Large intestine (tissue), 3 donors: ENCODE results near the gene FBLIM1. TPM values are rescaled to one million over a fixed set of nuclear protein-coding genes. Genes with fewer than 3 reads are reported as not detected.
"Not testable (repeated sequence)": the region's sequence is repeated elsewhere in the genome, so short reads cannot be mapped to it uniquely, and the experiment has no call there.

ENCODE experiments used
- DNase-seq, 2 donors: peaks; one replicate each; pipeline versions ENCODE4 v3.0.0 to v3.0.0-alpha.2; 2013
- H3K27ac ChIP-seq: one replicate; pipeline ENCODE4 v1.5.1; 2013; ENCODE audit warnings: low read length
- H3K27me3 ChIP-seq: 2 replicates; pipeline ENCODE4 v1.6.1; 2013; ENCODE audit warnings: low read length; ENCODE audit not compliant: control insufficient read depth, insufficient read depth
- H3K36me3 ChIP-seq: 2 replicates; pipeline ENCODE4 v1.6.1; 2013; ENCODE audit warnings: low read length; ENCODE audit not compliant: control insufficient read depth, insufficient read depth
- H3K4me1 ChIP-seq: one replicate; pipeline ENCODE4 v1.6.1; 2013; ENCODE audit warnings: low read length; ENCODE audit not compliant: control insufficient read depth, insufficient read depth
- H3K4me3 ChIP-seq: one replicate; pipeline ENCODE4 v1.5.1; 2013; ENCODE audit warnings: low read length
- H3K9me3 ChIP-seq: one replicate; pipeline ENCODE4 v1.6.1; 2013; ENCODE audit warnings: mild to moderate bottlenecking, low read depth, low read length, moderate library complexity; ENCODE audit not compliant: control insufficient read depth
- WGBS: methylation state at CpG from one replicate; pipeline ENCODE4 v1.1.5; 2013; ENCODE audit warnings: low lambda C conversion rate; ENCODE audit not compliant: insufficient coverage; 5-methylcytosine and 5-hydroxymethylcytosine counted together
- polyA plus RNA-seq: library from polyadenylated mRNA; unstranded; fragments of 120-200 nt; gene quantifications from one replicate; pipeline ENCODE4 v1.2.1, GENCODE V29; 2013

The FBLIM1 gene
- polyA plus RNA-seq, 1 donor, result 76.8 TPM

DNA sequence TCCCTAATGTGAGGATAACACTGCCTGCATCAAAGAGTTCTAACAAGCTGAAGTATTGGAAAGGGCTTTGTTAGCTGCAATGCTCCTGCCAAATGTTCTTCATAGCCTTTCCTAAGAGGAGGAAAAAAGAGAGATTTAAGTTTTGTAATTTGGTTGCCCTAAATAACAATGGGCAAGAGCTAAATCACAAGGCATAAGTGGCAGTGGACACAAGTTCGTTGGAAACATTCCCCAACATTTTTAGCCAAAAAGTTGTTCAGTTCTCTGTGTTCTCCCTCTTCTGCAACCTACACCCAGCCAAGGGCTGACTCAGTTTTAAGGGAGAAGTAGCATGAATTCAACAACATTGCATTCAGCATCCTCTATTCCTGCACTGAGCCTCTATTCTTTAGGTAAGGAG lies 51.5 kb downstream of the FBLIM1 start:
- DNase-seq, result no peak
- Histone ChIP-seq H3K4me1 (no peaks in the 10 kb centered on the region), H3K4me3 (no peak overlapping the region), H3K27me3 (no peaks in the 10 kb centered on the region), H3K27ac (no peak overlapping the region), H3K36me3 (no peaks in the 10 kb centered on the region), H3K9me3 (no peaks in the 10 kb centered on the region)
- no CpG with 5 or more reads among the region's 1 CpG for WGBS

DNA sequence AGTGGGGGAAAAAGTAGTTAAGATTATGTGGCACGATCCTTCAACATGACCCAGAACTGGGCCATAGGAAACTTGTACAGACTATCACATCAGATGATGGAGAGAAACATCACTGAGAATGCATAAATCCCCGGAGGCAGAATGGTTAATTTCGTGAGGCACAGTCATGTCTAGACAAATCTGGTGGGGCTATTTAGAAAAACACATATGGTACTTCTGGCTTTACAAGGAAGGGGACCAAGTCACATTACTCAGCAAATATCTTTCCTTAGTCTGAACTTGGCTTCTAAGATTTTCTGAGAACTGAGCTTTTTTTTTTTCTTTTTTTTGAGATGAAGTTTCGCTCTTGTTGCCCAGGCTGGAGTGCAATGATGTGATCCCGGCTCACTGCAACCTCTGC lies 58.1 kb downstream of the FBLIM1 start:
- Histone ChIP-seq H3K27ac (no peak overlapping the region), H3K27me3 (no peaks in the 10 kb centered on the region), H3K4me1 (no peaks in the 10 kb centered on the region), H3K9me3 (no peaks in the 10 kb centered on the region), H3K4me3 (no peak overlapping the region), H3K36me3 (no peaks in the 10 kb centered on the region)
- no CpG with 5 or more reads among the region's 5 CpGs for WGBS
- DNase-seq, result no peak

DNA sequence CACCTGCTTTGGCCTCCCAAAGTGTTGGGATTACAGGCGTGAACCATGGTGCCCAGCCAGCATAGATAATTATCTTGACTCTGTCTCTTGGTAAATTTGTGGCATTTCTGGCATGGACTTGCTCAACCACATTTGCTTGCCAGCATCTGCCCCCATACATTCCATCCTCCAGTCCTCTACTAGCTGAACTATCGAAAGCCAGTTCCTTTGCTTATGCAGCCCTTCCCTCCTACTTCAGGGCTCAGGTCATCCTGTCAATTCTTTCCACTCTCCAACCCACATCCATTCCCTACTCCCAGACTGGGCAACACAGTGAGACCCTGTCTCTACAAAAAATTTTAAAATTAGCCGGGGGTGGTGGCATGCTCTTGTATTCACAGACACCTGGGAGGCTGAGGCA lies 61.9 kb downstream of the FBLIM1 start:
- no CpG with 5 or more reads among the region's 3 CpGs for WGBS
- H3K27me3 ChIP-seq, result no peaks in the 10 kb centered on the region

GRCh38 chr1:15825800-15826199 lies 67.2 kb downstream of the FBLIM1 start:
- H3K27me3 ChIP-seq, result no peaks in the 10 kb centered on the region
- DNase-seq, result no peak
- H3K4me1 ChIP-seq, result no peaks in the 10 kb centered on the region
- no peak overlapping the region for H3K27ac ChIP-seq
- H3K36me3 ChIP-seq, result no peaks in the 10 kb centered on the region
- H3K9me3 ChIP-seq, result no peaks in the 10 kb centered on the region
- no peak overlapping the region for H3K4me3 ChIP-seq

More for the DNA sequence above, 61.9 kb downstream of the FBLIM1 start:
- Histone ChIP-seq H3K4me1 (no peaks in the 10 kb centered on the region), H3K36me3 (no peaks in the 10 kb centered on the region), H3K27ac (no peak overlapping the region), H3K9me3 (no peaks in the 10 kb centered on the region), H3K4me3 (no peak overlapping the region)
- DNase-seq, result no peak

- no CpG with 5 or more reads among the region's 6 CpGs for WGBS
- Histone ChIP-seq H3K4me3 (no peak overlapping the region), H3K9me3 (no peaks in the 10 kb centered on the region), H3K27me3 (no peaks in the 10 kb centered on the region), H3K4me1 (no peaks in the 10 kb centered on the region), H3K27ac (no peak overlapping the region), H3K36me3 (no peaks in the 10 kb centered on the region)
- no peak for DNase-seq
These were observed 68.4 kb downstream of the FBLIM1 start for GRCh38 chr1:15826810-15827507.

- H3K9me3 ChIP-seq, result not testable (repeated sequence)
- WGBS, result no CpG with 5 or more reads among the region's 15 CpGs
These were observed 69.0 kb downstream of the FBLIM1 start for GRCh38 chr1:15827567-15827966.

GRCh38 chr1:15828931-15829330 lies 70.3 kb downstream of the FBLIM1 start:
- not testable (repeated sequence) for H3K4me1 ChIP-seq, H3K36me3 ChIP-seq, H3K9me3 ChIP-seq, H3K27me3 ChIP-seq, H3K4me3 ChIP-seq, H3K27ac ChIP-seq, DNase-seq
- WGBS, result no CpG with 5 or more reads among the region's 14 CpGs

More at GRCh38 chr1:15827567-15827966, 69.0 kb downstream of the FBLIM1 start:
- not testable (repeated sequence) for H3K4me3 ChIP-seq, H3K36me3 ChIP-seq, H3K27me3 ChIP-seq, DNase-seq, H3K27ac ChIP-seq, H3K4me1 ChIP-seq

GRCh38 chr1:15830258-15830657 lies 71.7 kb downstream of the FBLIM1 start:
- no peak for DNase-seq
- H3K27ac ChIP-seq, result no peak overlapping the region
- peaks cover 6% of the 10 kb centered on the region for H3K4me1 ChIP-seq
- no peaks in the 10 kb centered on the region for H3K9me3 ChIP-seq
- 40% methylated on average over 1 of the region's 1 CpG for WGBS
- H3K4me3 ChIP-seq, result no peak overlapping the region
- H3K36me3 ChIP-seq, result no peaks in the 10 kb centered on the region
- no peaks in the 10 kb centered on the region for H3K27me3 ChIP-seq

DNA sequence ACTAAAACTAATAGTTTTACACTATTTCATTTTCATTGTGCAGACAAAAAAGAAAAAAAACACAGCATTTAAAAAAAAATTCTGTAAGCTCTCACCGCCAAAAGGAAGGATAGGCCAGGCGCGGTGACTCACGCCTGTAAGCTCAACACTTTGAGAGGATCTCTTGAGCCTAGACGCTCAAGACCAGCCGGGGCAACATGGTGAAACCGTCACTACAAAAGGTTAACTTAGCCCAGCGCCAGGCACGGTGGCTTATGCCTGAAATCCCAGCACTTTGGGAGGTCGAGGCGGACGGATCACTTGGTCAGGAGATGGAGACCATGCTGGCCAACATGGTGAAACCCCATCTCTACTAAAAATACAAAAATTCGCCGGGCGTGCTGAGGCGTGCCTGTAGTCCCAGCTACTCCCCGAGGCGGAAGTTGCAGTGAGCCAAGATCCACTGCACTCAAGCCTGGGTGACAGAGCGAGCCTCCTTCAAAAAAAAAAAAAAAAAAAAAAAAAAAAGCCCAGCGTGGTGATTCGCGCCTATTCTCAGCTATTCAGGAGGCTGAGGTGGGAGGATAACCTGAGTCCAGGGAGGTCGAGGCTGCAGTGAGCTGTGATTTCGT lies 74.6 kb downstream of the FBLIM1 start:
- Histone ChIP-seq H3K27ac (peak overlapping the region; percentile 100), H3K36me3 (no peaks in the 10 kb centered on the region), H3K4me1 (peaks cover 19% of the 10 kb centered on the region), H3K27me3 (no peaks in the 10 kb centered on the region), H3K9me3 (peaks cover 3% of the 10 kb centered on the region), H3K4me3 (peak overlapping the region; percentile 77)
- no peak for DNase-seq
- no CpG with 5 or more reads among the region's 24 CpGs for WGBS

DNA sequence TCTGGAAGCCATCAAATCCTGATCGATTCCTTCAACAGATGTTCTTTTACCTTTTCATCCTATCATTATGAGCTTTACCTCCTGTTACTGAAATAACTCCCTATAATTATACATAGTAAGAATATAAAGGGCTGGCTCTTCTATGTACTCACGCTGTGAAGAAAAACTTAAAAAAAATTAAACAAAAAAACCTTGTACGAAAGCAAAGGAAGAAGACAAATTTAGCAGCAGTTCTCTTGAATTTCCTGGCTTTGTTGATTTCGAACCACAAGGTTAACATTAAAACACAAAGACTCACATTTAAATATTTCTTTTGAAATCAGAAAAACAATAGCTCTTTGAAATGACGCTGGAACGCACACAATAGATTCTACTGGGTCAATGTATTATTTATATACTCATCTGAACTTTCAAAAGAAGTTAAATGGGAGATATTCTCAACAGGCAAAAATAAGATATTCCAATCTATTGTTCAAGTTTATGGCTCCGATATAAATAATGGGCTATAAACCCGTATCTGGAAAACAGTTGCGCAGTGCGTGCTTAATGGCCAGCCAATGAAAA lies 75.3 kb downstream of the FBLIM1 start:
- no peaks in the 10 kb centered on the region for H3K27me3 ChIP-seq
- peaks cover 3% of the 10 kb centered on the region for H3K9me3 ChIP-seq
- H3K4me1 ChIP-seq, result peaks cover 19% of the 10 kb centered on the region
- 6% methylated on average over 3 of the region's 10 CpGs for WGBS
- peak overlapping the region; percentile 77 for H3K4me3 ChIP-seq
- peak overlapping the region; percentile 100 for H3K27ac ChIP-seq
- no peaks in the 10 kb centered on the region for H3K36me3 ChIP-seq
- DNase-seq, result no peak
